Naive thymus-derived CD4-positive, alpha-beta T cell (primary cell): ENCODE measurements around the gene MMP8. TPM values are rescaled to one million over a fixed set of nuclear protein-coding genes. Genes with fewer than 3 reads are reported as not detected.
"Not testable (repeated sequence)": the region's sequence is repeated elsewhere in the genome, so short reads cannot be mapped to it uniquely, and the experiment has no call there.

Source experiments
- ATAC-seq: fragments of 150-1000 bp; cut with Tn5 transposase; 2 replicates; pipeline ENCODE4 v1.10.0; 2021; ENCODE audit warnings: mild to moderate bottlenecking, moderate library complexity
- CTCF ChIA-PET: fragments of 350-600 bp; sonication (Branson Sonifier 250); formaldehyde crosslinking; loops from one replicate; lab custom pipeline; 2021; ENCODE audit warnings: antibody characterized with exemption; lab: Charles Lee
- POLR2A ChIA-PET: fragments of 350-600 bp; sonication (Branson Sonifier 250); formaldehyde crosslinking; loops from one replicate; lab custom pipeline; 2021; ENCODE audit warnings: antibody characterized with exemption, inconsistent platforms; lab: Charles Lee
- DNase-seq, 9 donors: peaks; one replicate each; pipeline versions ENCODE4 v3.0.0 to v3.0.0-alpha.2; 2020 to 2022; ENCODE audit warnings: mixed read lengths in 1 of 9
- H3K27ac ChIP-seq: one replicate; pipeline ENCODE4 v1.7.0; 2013; ENCODE audit warnings: mild to moderate bottlenecking, low read depth, low read length, moderate library complexity
- H3K27me3 ChIP-seq, 2 donors: one replicate each; pipeline ENCODE4 v1.7.0; 2013; ENCODE audit warnings: low read length in 2 of 2, mild to moderate bottlenecking in 2 of 2, moderate library complexity in 2 of 2; ENCODE audit not compliant: control insufficient read depth in 2 of 2, insufficient read depth in 2 of 2
- H3K36me3 ChIP-seq, 3 experiments: 1 replicate in 2 of 3; 2 replicates in 1 of 3; pipeline ENCODE4 v1.7.0; 2013; ENCODE audit warnings: low read length in 3 of 3, mild to moderate bottlenecking in 3 of 3, moderate library complexity in 1 of 3; ENCODE audit not compliant: insufficient read depth in 3 of 3, control insufficient read depth in 2 of 3
- H3K4me1 ChIP-seq, 2 donors: one replicate each; pipeline ENCODE4 v1.7.0; 2013; ENCODE audit warnings: low read length in 2 of 2, mild to moderate bottlenecking in 2 of 2, moderate library complexity in 1 of 2; ENCODE audit not compliant: control insufficient read depth in 2 of 2, insufficient read depth in 2 of 2
- H3K4me3 ChIP-seq: 2 replicates; pipeline ENCODE4 v1.7.0; 2013; ENCODE audit warnings: mild to moderate bottlenecking, low read length
- H3K9me3 ChIP-seq, 3 experiments: 1 replicate in 2 of 3; 2 replicates in 1 of 3; pipeline ENCODE4 v1.7.0; 2013; ENCODE audit warnings: low read length in 3 of 3; ENCODE audit not compliant: control insufficient read depth in 2 of 3
- H3K27ac Mint-ChIP-seq, 9 donors: one replicate each; pipeline ENCODE4 v1.8.0; 2020 to 2022; ENCODE audit warnings: mixed read lengths in 9 of 9, mild to moderate bottlenecking in 8 of 9, moderate library complexity in 5 of 9, inconsistent platforms in 2 of 9
- H3K27me3 Mint-ChIP-seq, 5 donors: one replicate each; pipeline ENCODE4 v1.8.0; 2021 to 2022; ENCODE audit warnings: mixed read lengths in 5 of 5, mild to moderate bottlenecking in 1 of 5
- H3K36me3 Mint-ChIP-seq, 5 donors: one replicate each; pipeline ENCODE4 v1.8.0; 2020 to 2022; ENCODE audit warnings: mixed read lengths in 5 of 5, mild to moderate bottlenecking in 3 of 5, inconsistent platforms in 1 of 5
- H3K4me1 Mint-ChIP-seq, 7 donors: one replicate each; pipeline ENCODE4 v1.8.0; 2020 to 2022; ENCODE audit warnings: mixed read lengths in 7 of 7, mild to moderate bottlenecking in 3 of 7, inconsistent platforms in 1 of 7
- H3K4me3 Mint-ChIP-seq, 10 donors: one replicate each; pipeline ENCODE4 v1.8.0; 2020 to 2022; ENCODE audit warnings: mild to moderate bottlenecking in 10 of 10, mixed read lengths in 10 of 10, moderate library complexity in 6 of 10, inconsistent platforms in 2 of 10
- H3K9me3 Mint-ChIP-seq, 11 donors: one replicate each; pipeline ENCODE4 v1.8.0; 2020 to 2022; ENCODE audit warnings: mixed read lengths in 11 of 11, mild to moderate bottlenecking in 4 of 11, inconsistent platforms in 1 of 11, moderate library complexity in 1 of 11
- intact Hi-C, 2 donors: fragments of 100-400 bp; cut with micrococcal nuclease; formaldehyde crosslinking; loops; one replicate each; pipeline ENCODE4 v1.15.1; 2023
- polyA plus RNA-seq, 2 donors: library from polyadenylated mRNA; unstranded; fragments of 300-500 nt; fragmentation: Illumina TruSeq; gene quantifications; one replicate each; pipeline ENCODE4 v1.2.3, GENCODE V29; 2021
- total RNA-seq, 6 experiments: library from RNA in 5 of 6; stranded (reverse) in 5 of 6; gene quantifications; 1 replicate in 5 of 6; 2 replicates in 1 of 6; pipeline ENCODE4 v1.2.3 and lab custom pipeline; 2021 to 2026

MMP8 gene
- total and polyA plus RNA-seq, 7 experiments from 2014 or later, result not detected

DNA sequence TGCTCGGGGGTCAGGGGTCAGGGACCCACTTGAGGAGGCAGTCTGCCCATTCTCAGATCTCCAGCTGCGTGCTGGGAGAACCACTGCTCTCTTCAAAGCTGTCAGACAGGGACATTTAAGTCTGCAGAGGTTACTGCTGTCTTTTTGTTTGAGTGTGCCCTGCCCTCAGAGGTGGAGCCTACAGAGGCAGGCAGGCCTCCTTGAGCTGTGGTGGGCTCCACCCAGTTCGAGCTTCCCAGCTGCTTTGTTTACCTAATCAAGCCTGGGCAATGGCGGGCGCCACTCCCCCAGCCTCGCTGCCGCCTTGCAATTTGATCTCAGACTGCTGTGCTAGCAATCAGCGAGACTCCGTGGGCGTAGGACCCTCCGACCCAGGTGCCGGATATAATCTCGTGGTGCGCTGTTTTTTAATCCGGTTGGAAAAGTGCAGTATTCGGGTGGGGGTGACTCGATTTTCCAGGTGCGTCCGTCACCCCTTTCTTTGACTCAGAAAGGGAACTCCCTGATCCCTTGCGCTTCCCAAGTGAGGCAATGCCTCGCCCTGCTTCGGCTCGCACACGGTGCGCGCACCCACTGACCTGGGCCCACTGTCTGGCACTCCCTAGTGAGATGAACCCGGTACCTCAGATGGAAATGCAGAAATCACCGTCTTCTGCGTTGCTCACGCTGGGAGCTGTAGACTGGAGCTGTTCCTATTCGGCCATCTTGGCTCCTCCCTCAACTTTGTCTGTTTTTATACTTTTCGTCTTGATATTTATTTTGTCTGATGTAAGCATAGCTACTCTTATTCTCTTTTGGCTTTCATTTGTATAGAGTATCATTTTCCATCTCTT, 22.2 kb upstream of the MMP8 start:
- H3K27ac ChIP-seq, CTCF ChIA-PET, H3K27me3 ChIP-seq, H3K9me3 ChIP-seq, H3K4me1 Mint-ChIP-seq, intact Hi-C loops, ATAC-seq, H3K36me3 ChIP-seq, H3K36me3 Mint-ChIP-seq, H3K4me3 ChIP-seq, POLR2A ChIA-PET, H3K27ac Mint-ChIP-seq, H3K4me3 Mint-ChIP-seq, H3K4me1 ChIP-seq, DNase-seq: not testable (repeated sequence)
- H3K27me3 Mint-ChIP-seq, result peaks cover 2 to 28% (median 23%) of the 10 kb centered on the region in 5 donors
- peaks cover 2 to 25% (median 12%) of the 10 kb centered on the region in 11 donors for H3K9me3 Mint-ChIP-seq

DNA sequence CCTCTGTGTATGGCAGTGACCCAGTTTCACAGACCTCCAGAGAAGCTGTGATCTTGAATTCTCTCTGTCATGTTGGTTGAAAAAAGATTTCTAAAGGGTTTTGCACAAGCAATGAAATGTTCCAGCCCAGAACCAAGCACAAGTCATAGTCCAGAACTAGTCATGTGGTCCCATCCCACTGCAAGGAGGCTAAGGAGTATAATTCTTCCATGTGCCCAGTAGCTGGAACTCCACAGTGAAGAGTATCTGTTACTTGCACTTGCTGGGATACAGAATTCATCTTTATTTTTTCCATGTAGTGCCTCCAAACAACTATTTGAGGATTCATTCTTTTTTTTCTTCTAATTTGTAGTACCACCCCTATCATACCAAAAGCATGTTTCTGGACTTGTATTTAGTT, 9.9 kb upstream of the MMP8 start:
- H3K4me1 ChIP-seq, result no peaks in the 10 kb centered on the region
- intact Hi-C loops, result no loop called here
- no peaks in the 10 kb centered on the region for H3K36me3 Mint-ChIP-seq
- no peaks in the 10 kb centered on the region for H3K4me1 Mint-ChIP-seq
- CTCF ChIA-PET, result no interaction called here
- H3K27me3 Mint-ChIP-seq, result peaks cover 19 to 46% (median 30%) of the 10 kb centered on the region in 5 donors
- no peak for DNase-seq
- POLR2A ChIA-PET, result no interaction called here
- no peaks in the 10 kb centered on the region for H3K36me3 ChIP-seq
- H3K9me3 ChIP-seq, result no peaks in the 10 kb centered on the region
- peaks cover 0 to 5% (median 0%) of the 10 kb centered on the region in 11 donors for H3K9me3 Mint-ChIP-seq
- H3K27ac ChIP-seq, result no peak overlapping the region
- no peak overlapping the region for H3K4me3 Mint-ChIP-seq
- no peak for ATAC-seq
- H3K27me3 ChIP-seq, result peaks cover 0 to 3% of the 10 kb centered on the region in 2 donors
- H3K27ac Mint-ChIP-seq, result no peak overlapping the region
- no peak overlapping the region for H3K4me3 ChIP-seq

DNA sequence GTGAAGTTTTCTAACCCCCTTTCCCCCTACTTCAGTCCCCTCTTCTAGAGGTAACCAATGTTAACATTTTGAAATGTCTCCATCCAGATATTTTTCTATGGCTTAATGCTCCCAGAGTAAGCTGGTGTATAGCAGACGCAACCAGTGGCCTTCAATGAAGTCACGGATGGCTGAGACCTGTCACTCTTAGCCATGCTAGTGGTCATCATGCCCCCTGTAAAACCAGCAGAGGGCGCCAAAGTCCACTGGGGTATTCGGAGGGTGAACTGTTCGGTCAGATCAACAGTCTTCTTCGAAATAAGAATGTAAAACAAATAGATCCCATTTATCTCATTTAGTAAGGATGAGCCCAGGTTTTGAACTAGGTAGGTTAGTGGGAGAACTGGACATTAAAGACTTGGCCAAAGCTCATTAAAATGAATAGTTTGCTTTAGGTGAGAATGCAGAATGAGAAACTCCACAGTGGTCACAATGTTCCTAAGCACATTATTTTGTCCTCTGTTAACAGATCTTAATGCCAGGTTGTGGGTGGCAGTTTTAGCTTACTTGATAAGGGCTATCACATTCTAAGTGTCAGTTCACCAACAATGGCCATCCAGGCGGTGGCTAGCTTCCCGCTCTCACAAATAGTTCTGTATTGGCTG, 8.6 kb upstream of the MMP8 start:
- Mint-ChIP-seq H3K4me3 (no peak overlapping the region), H3K27ac (no peak overlapping the region), H3K9me3 (peaks cover 0 to 5% (median 0%) of the 10 kb centered on the region in 11 donors), H3K27me3 (peaks cover 18 to 38% (median 28%) of the 10 kb centered on the region in 5 donors), H3K4me1 (no peaks in the 10 kb centered on the region), H3K36me3 (no peaks in the 10 kb centered on the region)
- H3K4me1 ChIP-seq, result no peaks in the 10 kb centered on the region
- H3K4me3 ChIP-seq, result no peak overlapping the region
- H3K9me3 ChIP-seq, result no peaks in the 10 kb centered on the region
- intact Hi-C loops, result loop anchor here in 1 of 2 donors (1.0 to 2.0 kb wide), 2 partner anchors 208 to 321 kb away; no protein-coding TSS in a partner anchor
- H3K27me3 ChIP-seq, result peaks cover 0 to 3% of the 10 kb centered on the region in 2 donors
- no peaks in the 10 kb centered on the region for H3K36me3 ChIP-seq
- CTCF ChIA-PET, result no interaction called here
- H3K27ac ChIP-seq, result no peak overlapping the region
- DNase-seq (peak in 1 of 9 donors; percentile 45), ATAC-seq (peak; percentile 66)
- POLR2A ChIA-PET, result no interaction called here

DNA sequence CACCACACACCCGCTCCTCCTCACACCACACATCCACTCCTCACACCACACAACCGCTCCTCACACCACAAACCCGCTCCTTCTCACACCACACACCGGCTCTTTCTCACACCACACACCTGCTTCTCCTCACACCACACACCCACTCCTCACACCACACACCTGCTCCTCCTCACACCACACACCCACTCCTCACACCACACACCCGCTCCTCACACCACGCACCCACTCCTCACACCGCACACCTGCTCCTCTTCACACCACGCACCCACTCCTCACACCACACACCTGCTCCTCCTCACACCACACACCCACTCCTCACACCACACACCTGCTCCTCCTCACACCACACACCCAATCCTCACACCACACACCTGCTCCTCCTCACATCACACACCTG, 6.2 kb upstream of the MMP8 start:
- H3K36me3 ChIP-seq, H3K9me3 ChIP-seq, H3K4me1 Mint-ChIP-seq, DNase-seq, H3K27ac Mint-ChIP-seq, H3K4me3 Mint-ChIP-seq, intact Hi-C loops, H3K4me3 ChIP-seq, H3K4me1 ChIP-seq, H3K27ac ChIP-seq, POLR2A ChIA-PET, ATAC-seq, CTCF ChIA-PET, H3K36me3 Mint-ChIP-seq, H3K9me3 Mint-ChIP-seq, H3K27me3 ChIP-seq: not testable (repeated sequence)
- peaks cover 11 to 24% (median 19%) of the 10 kb centered on the region in 5 donors for H3K27me3 Mint-ChIP-seq

DNA sequence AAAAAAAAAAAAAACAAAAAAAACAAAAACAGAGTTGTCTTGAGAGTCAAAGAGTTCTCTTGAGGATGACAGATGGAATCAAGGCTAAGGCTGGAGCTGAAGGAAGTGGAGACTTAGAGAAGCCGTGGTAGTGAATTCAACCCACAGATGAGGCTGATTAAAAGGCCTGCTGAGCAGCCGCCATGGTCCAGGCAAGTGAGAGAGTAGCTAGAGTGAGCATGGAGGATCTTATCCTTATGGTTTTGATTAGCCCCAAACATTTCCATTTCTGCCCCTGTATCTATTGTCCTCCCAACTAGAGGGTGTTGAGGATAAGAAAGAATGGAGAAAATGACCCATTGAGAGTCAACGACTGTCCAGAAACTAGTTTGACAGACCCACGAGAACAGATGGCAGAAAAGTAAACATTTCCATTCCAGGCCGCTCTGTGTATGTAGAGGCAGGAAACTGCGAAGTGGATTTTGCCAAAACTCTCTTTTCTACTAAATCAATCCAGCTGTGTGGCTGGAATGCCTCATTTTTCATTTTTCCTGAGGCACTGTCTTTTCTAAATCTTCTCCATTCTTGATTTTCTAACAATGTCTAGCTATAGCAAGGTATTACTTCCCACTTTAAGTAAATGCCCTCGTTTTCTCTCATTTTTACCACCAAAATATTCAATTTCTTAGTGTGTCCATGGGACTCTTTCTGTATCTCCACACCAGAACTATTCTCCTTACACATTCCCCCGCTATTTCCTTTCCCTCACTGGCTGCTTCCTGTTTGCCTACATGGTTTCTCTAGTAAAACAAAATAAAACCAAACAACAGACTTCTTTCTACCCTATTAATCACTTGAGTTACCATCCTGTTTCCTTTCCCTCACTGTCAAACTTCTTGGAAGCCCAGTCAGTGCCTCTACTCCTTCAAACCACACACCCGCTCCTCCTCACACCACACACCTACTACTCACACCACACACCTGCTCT, 5.4 kb upstream of the MMP8 start:
- Histone ChIP-seq H3K4me3 (no peak overlapping the region), H3K27ac (no peak overlapping the region), H3K9me3 (no peaks in the 10 kb centered on the region), H3K36me3 (no peaks in the 10 kb centered on the region), H3K4me1 (no peaks in the 10 kb centered on the region), H3K27me3 (no peaks in the 10 kb centered on the region)
- Mint-ChIP-seq H3K27me3 (peaks cover 9 to 16% (median 12%) of the 10 kb centered on the region in 5 donors), H3K9me3 (peaks cover 0 to 5% (median 0%) of the 10 kb centered on the region in 11 donors), H3K27ac (no peak overlapping the region), H3K36me3 (no peaks in the 10 kb centered on the region), H3K4me1 (peaks cover 0 to 4% (median 0%) of the 10 kb centered on the region in 7 donors), H3K4me3 (no peak overlapping the region)
- no peak for ATAC-seq
- no peak for DNase-seq
- intact Hi-C loops, result no loop called here
- CTCF ChIA-PET, result no interaction called here
- POLR2A ChIA-PET, result no interaction called here

DNA sequence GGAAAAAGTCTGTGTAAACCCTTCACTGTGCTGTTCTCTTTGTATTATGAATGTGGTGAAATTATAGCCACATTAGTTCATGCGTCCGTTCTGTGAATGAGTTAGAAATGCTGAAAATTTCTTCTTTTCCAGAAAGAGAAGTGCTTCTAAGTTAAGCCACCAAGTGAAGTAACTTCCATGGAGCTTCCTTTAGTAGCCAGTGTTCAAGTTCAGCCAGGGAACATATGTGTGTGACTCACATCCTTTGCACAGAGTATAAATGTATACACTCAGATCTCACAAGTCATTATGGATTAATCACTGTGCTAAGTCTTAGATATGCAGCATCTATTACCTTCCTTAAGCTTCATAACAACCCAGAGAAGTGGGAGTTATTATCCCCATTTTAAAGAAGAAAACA, 3.1 kb upstream of the MMP8 start:
- DNase-seq (no peak), ATAC-seq (peak; percentile 91)
- intact Hi-C loops, result no loop called here
- Histone ChIP-seq H3K27me3 (no peaks in the 10 kb centered on the region), H3K27ac (no peak overlapping the region), H3K4me3 (no peak overlapping the region), H3K9me3 (no peaks in the 10 kb centered on the region), H3K4me1 (no peaks in the 10 kb centered on the region), H3K36me3 (no peaks in the 10 kb centered on the region)
- POLR2A ChIA-PET, result no interaction called here
- Mint-ChIP-seq H3K4me3 (no peak overlapping the region), H3K9me3 (peaks cover 0 to 5% (median 0%) of the 10 kb centered on the region in 11 donors), H3K4me1 (peaks cover 0 to 4% (median 0%) of the 10 kb centered on the region in 7 donors), H3K27ac (no peak overlapping the region), H3K27me3 (peaks cover 0 to 6% (median 0%) of the 10 kb centered on the region in 5 donors), H3K36me3 (no peaks in the 10 kb centered on the region)
- CTCF ChIA-PET, result no interaction called here
